AG20443 (cell line): ENCODE measurements around the gene ANO7.

Experiments used
- DNase-seq: peaks from one replicate; pipeline ENCODE4 v3.0.0; 2012; ENCODE audit warnings: low spot score, mixed read lengths

Gene ANO7

GRCh38 chr2:241229563-241230401 lies 41.3 kb downstream of the ANO7 start:
- DNase-seq = no peak

- no peak for DNase-seq
Measured at GRCh38 chr2:241230435-241230834, 42.0 kb downstream of the ANO7 start.

- no peak for DNase-seq
Measured at GRCh38 chr2:241232736-241233575, 44.5 kb downstream of the ANO7 start.

- no peak for DNase-seq
Measured at GRCh38 chr2:241234066-241234790, 45.8 kb downstream of the ANO7 start.

GRCh38 chr2:241234962-241235740 lies 46.7 kb downstream of the ANO7 start:
- no peak for DNase-seq

- DNase-seq = no peak
Measured at GRCh38 chr2:241235859-241236593, 47.5 kb downstream of the ANO7 start.

GRCh38 chr2:241237047-241237446 lies 48.6 kb downstream of the ANO7 start:
- no peak for DNase-seq

GRCh38 chr2:241237949-241238371 lies 49.5 kb downstream of the ANO7 start:
- no peak for DNase-seq

GRCh38 chr2:241238693-241239198 lies 50.3 kb downstream of the ANO7 start:
- DNase-seq = no peak

GRCh38 chr2:241239552-241240202 lies 51.2 kb downstream of the ANO7 start:
- DNase-seq = no peak

GRCh38 chr2:241240320-241241004 lies 52.0 kb downstream of the ANO7 start:
- DNase-seq = no peak

- DNase-seq = no peak
Measured at GRCh38 chr2:241241669-241242068, 53.2 kb downstream of the ANO7 start.

GRCh38 chr2:241242306-241242705 lies 53.8 kb downstream of the ANO7 start:
- no peak for DNase-seq

- no peak for DNase-seq
Measured at GRCh38 chr2:241244368-241244767, 55.9 kb downstream of the ANO7 start.

GRCh38 chr2:241248289-241248688 lies 59.8 kb downstream of the ANO7 start:
- DNase-seq = no peak

GRCh38 chr2:241248897-241249296 lies 60.4 kb downstream of the ANO7 start:
- DNase-seq = no peak

GRCh38 chr2:241249654-241250053 lies 61.2 kb downstream of the ANO7 start:
- DNase-seq = no peak

- no peak for DNase-seq
Measured at GRCh38 chr2:241252778-241253475, 64.5 kb downstream of the ANO7 start.

- no peak for DNase-seq
Measured at GRCh38 chr2:241254904-241255351, 66.5 kb downstream of the ANO7 start.
